HCT116 (cell line): ENCODE results near the gene NSMCE1. TPM values are rescaled to one million over a fixed set of nuclear protein-coding genes. Genes with fewer than 3 reads are reported as not detected.

Source experiments
- ATAC-seq: fragments of 200-7000 bp; cut with Tn5 transposase; 2 replicates; pipeline ENCODE4 v1.9.1; 2020; ENCODE audit warnings: mild to moderate bottlenecking, moderate library complexity
- BruUV-seq: library from RNA; stranded (reverse); fragments of 400-500 nt; replicated peaks from 2 replicates; lab custom pipeline; 2021; lab: Mats Ljungman, UMichigan
- CTCF ChIA-PET: fragments of 300-600 bp; sonication (Branson Sonifier 250); formaldehyde crosslinking; loops from one replicate; lab custom pipeline; 2021; ENCODE audit warnings: antibody characterized with exemption; lab: Charles Lee
- POLR2A ChIA-PET: fragments of 300-600, 350-600 bp; sonication (Branson Sonifier 250); formaldehyde crosslinking; loops from one replicate; lab custom pipeline; 2021; ENCODE audit warnings: antibody characterized with exemption; lab: Charles Lee
- RAD21 ChIA-PET, 2 experiments: fragments of 300-600 bp; sonication (Branson Sonifier 250); formaldehyde crosslinking; loops; one replicate each; lab custom pipeline; 2023; ENCODE audit warnings: low total read pairs in 2 of 2; ENCODE audit not compliant: uncharacterized antibody in 2 of 2, unreplicated experiment in 2 of 2, low non-redundant PET in 1 of 2; lab: Charles Lee
- DNase-seq: peaks from one replicate; pipeline ENCODE4 v3.0.0-alpha.2; 2010; ENCODE audit warnings: low read depth, low spot score
- H2AFZ ChIP-seq: fragments of 200-600 bp; shearing (Covaris generic), sonication (generic); 2 replicates; pipeline ENCODE4 v1.6.1; 2017; ENCODE audit warnings: low read depth, mixed run types, mixed read lengths, antibody characterized with exemption, low read length; ENCODE audit not compliant: poor library complexity, severe bottlenecking
- H3K27ac ChIP-seq: 2 replicates; pipeline ENCODE4 v1.5.1; 2012; ENCODE audit warnings: low read depth, low read length
- H3K27me3 ChIP-seq: fragments of 200-600 bp; sonication (generic); 2 replicates; pipeline ENCODE4 v1.6.1; 2016; ENCODE audit warnings: mixed run types, low read length, mixed read lengths; ENCODE audit not compliant: insufficient read depth
- H3K36me3 ChIP-seq, 2 experiments: fragments of 200-500 bp in 1 of 2; fragments of 200-600 bp in 1 of 2; sonication (Bioruptor generic) in 1 of 2; sonication (generic) in 1 of 2; 2 replicates each; pipeline versions ENCODE4 v1.5.1 to v1.6.1; 2014 to 2016; ENCODE audit warnings: low read length in 2 of 2, inconsistent platforms in 1 of 2, mixed read lengths in 1 of 2, mixed run types in 1 of 2; ENCODE audit not compliant: insufficient read depth in 2 of 2, control insufficient read depth in 1 of 2
- H3K4me1 ChIP-seq, 2 experiments: fragments of 200-600 bp in 1 of 2; sonication (generic) in 1 of 2; 2 replicates each; pipeline versions ENCODE4 v1.5.1 to v1.6.1; 2012 to 2017; ENCODE audit warnings: low read length in 2 of 2, inconsistent platforms in 1 of 2, mild to moderate bottlenecking in 1 of 2, mixed read lengths in 1 of 2, mixed run types in 1 of 2, moderate library complexity in 1 of 2; ENCODE audit not compliant: insufficient read depth in 2 of 2, control insufficient read depth in 1 of 2
- H3K4me2 ChIP-seq: fragments of 200-600 bp; sonication (generic); 2 replicates; pipeline ENCODE4 v1.6.1; 2017; ENCODE audit warnings: mixed run types, low read length, mixed read lengths
- H3K4me3 ChIP-seq, 2 experiments: fragments of 200-600 bp in 1 of 2; sonication (generic) in 1 of 2; replicated peaks in 1 of 2; 2 replicates each; pipeline ENCODE4 v1.5.1; 2011 to 2016; ENCODE audit warnings: low read length in 2 of 2, control low read depth in 1 of 2, low read depth in 1 of 2, mild to moderate bottlenecking in 1 of 2, mixed read lengths in 1 of 2, mixed run types in 1 of 2
- H3K79me2 ChIP-seq: fragments of 200-600 bp; sonication (generic); 2 replicates; pipeline ENCODE4 v1.6.1; 2017; ENCODE audit warnings: mild to moderate bottlenecking, mixed run types, low read length, moderate library complexity, mixed read lengths; ENCODE audit not compliant: insufficient read depth
- H3K9ac ChIP-seq: fragments of 200-600 bp; sonication (generic); 2 replicates; pipeline ENCODE4 v1.6.1; 2016; ENCODE audit warnings: low read length, mixed read lengths
- H3K9me2 ChIP-seq: fragments of 200-600 bp; sonication (generic), shearing (Covaris generic); 2 replicates; pipeline ENCODE4 v1.6.1; 2017; ENCODE audit warnings: mixed run types, mild to moderate bottlenecking, moderate library complexity; ENCODE audit not compliant: insufficient read depth
- H3K9me3 ChIP-seq, 2 experiments: fragments of 200-500 bp in 1 of 2; fragments of 200-600 bp in 1 of 2; sonication (Bioruptor generic) in 1 of 2; sonication (generic) in 1 of 2; 2 replicates each; pipeline ENCODE4 v1.6.1; 2014 to 2017; ENCODE audit warnings: low read length in 2 of 2, mixed read lengths in 2 of 2, inconsistent platforms in 1 of 2, low read depth in 1 of 2, mild to moderate bottlenecking in 1 of 2, mixed run types in 1 of 2, moderate library complexity in 1 of 2; ENCODE audit not compliant: control insufficient read depth in 1 of 2, insufficient read depth in 1 of 2
- H4K20me1 ChIP-seq: fragments of 200-600 bp; sonication (generic), shearing (Covaris generic); 2 replicates; pipeline ENCODE4 v1.6.1; 2017; ENCODE audit warnings: mixed run types, mild to moderate bottlenecking, moderate library complexity; ENCODE audit not compliant: insufficient read depth
- EGR1 ChIP-seq: IDR thresholded peaks from 2 replicates; pipeline ENCODE4 v1.6.1; 2012; ENCODE audit warnings: low read depth
- EZH2phosphoT487 ChIP-seq: fragments of 200-600 bp; IDR thresholded peaks from 2 replicates; pipeline ENCODE4 v1.6.1; 2018; ENCODE audit warnings: antibody characterized with exemption, borderline replicate concordance
- POLR2AphosphoS5 ChIP-seq: IDR thresholded peaks from 2 replicates; pipeline ENCODE4 v1.6.1; 2011; ENCODE audit warnings: mild to moderate bottlenecking, low read depth, low read length, moderate library complexity
- RAD21 ChIP-seq: IDR thresholded peaks from 2 replicates; pipeline ENCODE4 v1.6.1; 2012; ENCODE audit warnings: low read depth, mild to moderate bottlenecking
- REST ChIP-seq: IDR thresholded peaks from 2 replicates; pipeline ENCODE4 v1.6.1; 2012; ENCODE audit warnings: low read depth
- SRF ChIP-seq: IDR thresholded peaks from 2 replicates; pipeline ENCODE4 v1.6.1; 2012; ENCODE audit warnings: low read depth
- ZFX ChIP-seq: fragments of 450-650 bp; IDR thresholded peaks from 2 replicates; pipeline ENCODE4 v1.6.1; 2017
- intact Hi-C: fragments of 100-400 bp; cut with micrococcal nuclease; formaldehyde crosslinking; loops from 2 replicates; pipeline ENCODE4 v1.10.0; 2022
- total RNA-seq: library from RNA; stranded (reverse); gene quantifications from one replicate; pipeline ENCODE4 v1.2.1, GENCODE V29; 2021; ENCODE audit not compliant: unreplicated experiment
- TF ChIP-seq, protein P1 (sequence below): IDR thresholded peaks from 2 replicates; pipeline ENCODE4 v1.6.1; 2012
- TF ChIP-seq, protein P2 (sequence below), 3 experiments: fragments of 200-600 bp in 1 of 3; sonication (generic) in 1 of 3; IDR thresholded peaks in 2 of 3; conservative IDR thresholded peaks in 1 of 3; 2 replicates each; pipeline ENCODE4 v1.5.1; 2012 to 2017; ENCODE audit warnings: low read depth in 2 of 3, low read length in 2 of 3, antibody characterized with exemption in 1 of 3, borderline replicate concordance in 1 of 3, control low read depth in 1 of 3, mild to moderate bottlenecking in 1 of 3, mixed read lengths in 1 of 3, mixed run types in 1 of 3, moderate library complexity in 1 of 3; ENCODE audit not compliant: insufficient read depth in 1 of 3

Gene NSMCE1
- total RNA-seq, 1 experiment from 2014 or later, result 85.6 TPM

DNA sequence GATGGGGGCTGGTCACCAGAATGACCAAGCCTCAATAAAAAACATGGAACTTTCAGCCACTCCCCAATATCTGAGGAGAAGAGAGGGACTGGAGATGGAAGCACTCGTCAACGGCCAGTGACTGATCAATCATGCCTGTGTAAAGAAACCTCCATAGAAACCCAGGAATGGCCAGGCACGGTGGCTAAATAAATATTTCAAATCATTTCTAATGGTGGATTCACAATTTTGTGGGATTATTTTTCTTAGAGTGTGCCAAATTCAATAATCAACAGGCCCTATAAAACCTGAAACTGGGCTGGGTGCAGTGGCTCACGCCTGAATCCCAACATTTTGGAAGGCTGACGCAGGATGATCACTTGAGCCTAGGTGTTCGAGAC lies 16.4 kb downstream of the NSMCE1 start:
- Histone ChIP-seq H3K4me3 (no peak overlapping the region), H3K9ac (no peak overlapping the region), H2AFZ (no peak overlapping the region), H3K4me2 (no peak overlapping the region), H3K27me3 (no peaks in the 10 kb centered on the region), H3K79me2 (no peaks in the 10 kb centered on the region; the same call in 1 of the 2 replicates)
- RAD21 ChIA-PET, result no interaction called here
- POLR2A ChIA-PET, result no interaction called here
- intact Hi-C loops, result no loop called here
- DNase-seq, result no peak
- TF ChIP-seq POLR2AphosphoS5 (no peak), EZH2phosphoT487 (no peak), REST (no peak), ZFX (no peak), SRF (no peak), RAD21 (no peak), EGR1 (no peak)
- TF ChIP-seq, protein P1, sequence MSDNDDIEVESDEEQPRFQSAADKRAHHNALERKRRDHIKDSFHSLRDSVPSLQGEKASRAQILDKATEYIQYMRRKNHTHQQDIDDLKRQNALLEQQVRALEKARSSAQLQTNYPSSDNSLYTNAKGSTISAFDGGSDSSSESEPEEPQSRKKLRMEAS, result no peak
- TF ChIP-seq, protein P2, sequence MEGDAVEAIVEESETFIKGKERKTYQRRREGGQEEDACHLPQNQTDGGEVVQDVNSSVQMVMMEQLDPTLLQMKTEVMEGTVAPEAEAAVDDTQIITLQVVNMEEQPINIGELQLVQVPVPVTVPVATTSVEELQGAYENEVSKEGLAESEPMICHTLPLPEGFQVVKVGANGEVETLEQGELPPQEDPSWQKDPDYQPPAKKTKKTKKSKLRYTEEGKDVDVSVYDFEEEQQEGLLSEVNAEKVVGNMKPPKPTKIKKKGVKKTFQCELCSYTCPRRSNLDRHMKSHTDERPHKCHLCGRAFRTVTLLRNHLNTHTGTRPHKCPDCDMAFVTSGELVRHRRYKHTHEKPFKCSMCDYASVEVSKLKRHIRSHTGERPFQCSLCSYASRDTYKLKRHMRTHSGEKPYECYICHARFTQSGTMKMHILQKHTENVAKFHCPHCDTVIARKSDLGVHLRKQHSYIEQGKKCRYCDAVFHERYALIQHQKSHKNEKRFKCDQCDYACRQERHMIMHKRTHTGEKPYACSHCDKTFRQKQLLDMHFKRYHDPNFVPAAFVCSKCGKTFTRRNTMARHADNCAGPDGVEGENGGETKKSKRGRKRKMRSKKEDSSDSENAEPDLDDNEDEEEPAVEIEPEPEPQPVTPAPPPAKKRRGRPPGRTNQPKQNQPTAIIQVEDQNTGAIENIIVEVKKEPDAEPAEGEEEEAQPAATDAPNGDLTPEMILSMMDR (IDR thresholded peaks at IDR 0.05 in 2 of 3, conservative IDR thresholded peaks at IDR 0.05 in 1 of 3; ENCODE audit: borderline replicate concordance in 1 of 3, insufficient read depth in 1 of 3, low read depth in 2 of 3, low read length in 2 of 3), result no peak
- TF ChIP-seq, all 23 proteins: peak for 0
- Histone ChIP-seq H3K9me3 (no peaks in the 10 kb centered on the region), H3K36me3 (peaks cover 0 to 4% of the 10 kb centered on the region in 2 experiments; a peak in 1 of 4 replicates), H4K20me1 (no peaks in the 10 kb centered on the region), H3K27ac (no peak overlapping the region), H3K9me2 (no peaks in the 10 kb centered on the region), H3K4me1 (peaks cover 23 to 44% of the 10 kb centered on the region in 2 experiments)
- ATAC-seq, result no peak
- BruUV-seq, result no TSS peak
- CTCF ChIA-PET, result interaction anchor here (2.8 kb wide), 1 partner anchor 17 kb away, joined by 10 read pairs; no protein-coding TSS in a partner anchor
